ENCODE measurements around the gene CLDND2.

Gene CLDND2

GRCh38 chr19:51364200-51365106 is 4.3 kb downstream of the CLDND2 start:
- Histone ChIP-seq H3K4me3 (ENCODE audit: low read depth, low read length) (no peak overlapping the region), H3K27ac (no peak overlapping the region), H3K36me3 (replicated peaks) (no peaks in the 10 kb centered on the region), H3K27me3 (replicated peaks) (no peaks in the 10 kb centered on the region)
- no peak for DNase-seq
- in situ Hi-C loops (cut with HindIII; ENCODE audit: low pct_ligation_motif_present, low sequenced_read_pairs), result no loop called here
- TF ChIP-seq, protein P1, sequence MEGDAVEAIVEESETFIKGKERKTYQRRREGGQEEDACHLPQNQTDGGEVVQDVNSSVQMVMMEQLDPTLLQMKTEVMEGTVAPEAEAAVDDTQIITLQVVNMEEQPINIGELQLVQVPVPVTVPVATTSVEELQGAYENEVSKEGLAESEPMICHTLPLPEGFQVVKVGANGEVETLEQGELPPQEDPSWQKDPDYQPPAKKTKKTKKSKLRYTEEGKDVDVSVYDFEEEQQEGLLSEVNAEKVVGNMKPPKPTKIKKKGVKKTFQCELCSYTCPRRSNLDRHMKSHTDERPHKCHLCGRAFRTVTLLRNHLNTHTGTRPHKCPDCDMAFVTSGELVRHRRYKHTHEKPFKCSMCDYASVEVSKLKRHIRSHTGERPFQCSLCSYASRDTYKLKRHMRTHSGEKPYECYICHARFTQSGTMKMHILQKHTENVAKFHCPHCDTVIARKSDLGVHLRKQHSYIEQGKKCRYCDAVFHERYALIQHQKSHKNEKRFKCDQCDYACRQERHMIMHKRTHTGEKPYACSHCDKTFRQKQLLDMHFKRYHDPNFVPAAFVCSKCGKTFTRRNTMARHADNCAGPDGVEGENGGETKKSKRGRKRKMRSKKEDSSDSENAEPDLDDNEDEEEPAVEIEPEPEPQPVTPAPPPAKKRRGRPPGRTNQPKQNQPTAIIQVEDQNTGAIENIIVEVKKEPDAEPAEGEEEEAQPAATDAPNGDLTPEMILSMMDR (IDR thresholded peaks at IDR 0.05; ENCODE audit: low read depth, low read length, missing control alignments), result no peak

DNA sequence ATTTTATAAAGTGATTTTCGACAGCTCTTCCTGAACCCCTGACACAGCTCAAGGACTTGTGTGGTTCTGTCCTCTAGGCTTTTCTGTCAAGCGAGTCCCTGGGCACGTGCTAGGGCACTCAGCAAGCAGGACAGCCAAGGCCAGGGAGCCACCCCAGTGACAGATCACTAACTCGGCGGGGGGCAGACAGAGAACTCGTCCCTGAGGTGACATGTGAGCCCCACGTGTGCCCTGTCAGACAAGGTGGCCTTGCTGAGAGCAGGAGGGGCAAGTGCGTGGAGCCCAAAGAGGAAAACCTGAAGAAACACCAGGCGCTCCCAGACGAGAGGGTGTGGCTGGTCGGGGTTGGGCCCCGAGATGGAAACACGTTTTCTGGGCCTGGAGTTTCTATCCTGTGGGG is 7.6 kb downstream of the CLDND2 start:
- no peak for DNase-seq
- in situ Hi-C loops (cut with HindIII; ENCODE audit: low pct_ligation_motif_present, low sequenced_read_pairs), result no loop called here

GRCh38 chr19:51359294-51359693 is 9.5 kb downstream of the CLDND2 start:
- no peak overlapping the region for H3K4me3 ChIP-seq (ENCODE audit: low read depth, low read length)
- H3K27ac ChIP-seq, result peak overlapping the region; percentile 60
- H3K27me3 ChIP-seq (replicated peaks), result no peaks in the 10 kb centered on the region
- peak; percentile 83 for DNase-seq
- in situ Hi-C loops (cut with HindIII; ENCODE audit: low pct_ligation_motif_present, low sequenced_read_pairs), result no loop called here
- no peaks in the 10 kb centered on the region for H3K36me3 ChIP-seq (replicated peaks)
- TF ChIP-seq, protein P1 (IDR thresholded peaks at IDR 0.05; ENCODE audit: low read depth, low read length, missing control alignments), result no peak

More for the DNA sequence above, 7.6 kb downstream of the CLDND2 start:
- H3K27ac ChIP-seq, result no peak overlapping the region
- H3K27me3 ChIP-seq (replicated peaks), result no peaks in the 10 kb centered on the region
- H3K4me3 ChIP-seq (ENCODE audit: low read depth, low read length), result no peak overlapping the region
- TF ChIP-seq, protein P1 (IDR thresholded peaks at IDR 0.05; ENCODE audit: low read depth, low read length, missing control alignments), result no peak
- H3K36me3 ChIP-seq (replicated peaks), result no peaks in the 10 kb centered on the region

- no peaks in the 10 kb centered on the region for H3K27me3 ChIP-seq (replicated peaks)
- DNase-seq, result no peak
- no peak overlapping the region for H3K4me3 ChIP-seq (ENCODE audit: low read depth, low read length)
- TF ChIP-seq, protein P1 (IDR thresholded peaks at IDR 0.05; ENCODE audit: low read depth, low read length, missing control alignments), result no peak
- H3K36me3 ChIP-seq (replicated peaks), result no peaks in the 10 kb centered on the region
- in situ Hi-C loops (cut with HindIII; ENCODE audit: low pct_ligation_motif_present, low sequenced_read_pairs), result no loop called here
- no peak overlapping the region for H3K27ac ChIP-seq
Measured at GRCh38 chr19:51357952-51358351, 10.9 kb downstream of the CLDND2 start.

DNA sequence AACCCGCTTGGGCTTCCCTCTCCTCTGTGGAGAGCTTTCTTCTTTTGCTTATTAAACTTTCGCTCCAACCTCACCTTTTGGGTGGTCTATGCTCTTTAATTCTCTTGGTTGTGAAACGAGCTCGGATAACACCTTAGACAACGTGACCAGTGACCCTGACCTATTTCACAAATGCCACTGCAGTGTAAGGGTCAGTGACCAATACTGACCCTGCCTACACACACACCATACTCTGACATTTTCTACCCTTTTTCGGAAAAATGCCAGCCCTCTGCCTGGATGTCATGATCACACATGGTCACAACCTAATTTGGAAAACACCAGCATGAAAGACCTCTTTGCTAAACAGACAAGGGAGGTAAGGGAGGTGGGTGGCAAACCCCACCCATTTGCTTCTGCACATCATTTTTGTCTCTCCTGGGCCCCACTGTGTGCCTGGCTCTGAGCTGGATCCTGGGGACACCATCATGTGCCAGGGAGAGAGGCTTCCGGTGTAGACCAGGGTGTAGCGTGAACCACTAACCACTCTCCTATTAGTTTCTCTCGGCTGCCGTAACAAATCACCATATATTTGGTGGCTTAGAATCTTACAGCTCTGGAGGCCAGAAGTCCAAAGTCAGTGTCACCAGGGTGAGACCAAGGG is 12.5 kb downstream of the CLDND2 start:
- no peaks in the 10 kb centered on the region for H3K27me3 ChIP-seq (replicated peaks)
- in situ Hi-C loops (cut with HindIII; ENCODE audit: low pct_ligation_motif_present, low sequenced_read_pairs), result no loop called here
- peaks cover 4% of the 10 kb centered on the region for H3K36me3 ChIP-seq (replicated peaks)
- H3K4me3 ChIP-seq (ENCODE audit: low read depth, low read length), result no peak overlapping the region
- DNase-seq, result no peak
- TF ChIP-seq, protein P1 (IDR thresholded peaks at IDR 0.05; ENCODE audit: low read depth, low read length, missing control alignments), result no peak
- no peak overlapping the region for H3K27ac ChIP-seq
